ENCODE results near the gene AUTS2.

GRCh38 chr7:70116244-70116643 is 518.0 kb downstream of the AUTS2 start:
- TF ChIP-seq CTCF (IDR thresholded peaks at IDR 0.05; ENCODE audit: insufficient read depth, low read length), result no peak
- TF ChIP-seq POLR2AphosphoS5 (IDR thresholded peaks at IDR 0.05; ENCODE audit: low read depth), result no peak

Data from HL-60 (cell line).